ENCODE measurements around the gene MPL.

GRCh38 chr1:43376723-43377235 lies 39.2 kb downstream of the MPL start:
- TF ChIP-seq ZNF230 (CRISPR knock-in tag; IDR thresholded peaks at IDR 0.05): no peak
- TF ChIP-seq HBP1 (CRISPR knock-in tag; IDR thresholded peaks at IDR 0.05; ENCODE audit: low read depth): no peak
- no peak for TF ChIP-seq ZNF75D (CRISPR knock-in tag; IDR thresholded peaks at IDR 0.05; ENCODE audit: borderline replicate concordance)
- TF ChIP-seq POLR2A (IDR thresholded peaks at IDR 0.05; ENCODE audit: insufficient read depth in 1 of 2, low read depth in 2 of 2, low read length in 2 of 2): no peak

All from HepG2 (cell line).